PC-9 (cell line): ENCODE measurements around the gene KLK3.

ENCODE experiments used
- EZH2 ChIP-seq: fragments of 200-600 bp; sonication (generic); IDR thresholded peaks from 2 replicates; pipeline ENCODE4 v1.8.0; 2017; ENCODE audit warnings: antibody characterized with exemption, low read depth
- TF ChIP-seq, protein P1 (sequence below): fragments of 200-600 bp; sonication (generic); conservative IDR thresholded peaks from 2 replicates; pipeline ENCODE4 v1.6.1; 2017; ENCODE audit warnings: mixed run types, antibody characterized with exemption, mild to moderate bottlenecking, moderate library complexity

DNA sequence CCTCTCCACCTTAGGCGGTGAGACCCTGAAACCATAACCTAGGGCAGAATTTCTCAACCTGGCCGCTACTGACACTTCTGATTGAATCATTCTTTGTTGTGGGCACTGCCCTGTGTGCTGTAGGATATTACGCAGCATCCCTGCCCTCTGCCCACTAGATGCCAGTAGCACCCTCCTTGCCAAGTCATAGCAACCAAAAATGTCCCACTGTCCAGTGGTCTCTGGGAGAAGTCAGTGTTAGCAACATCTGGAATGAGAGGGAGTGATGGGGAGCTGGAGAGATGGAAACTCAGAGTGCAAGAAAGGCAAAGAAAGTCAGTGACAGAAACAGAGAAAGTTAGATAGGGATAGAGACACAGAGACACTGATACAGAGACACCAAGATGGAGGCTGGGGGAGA is 42.9 kb downstream of the KLK3 start:
- TF ChIP-seq, protein P1, sequence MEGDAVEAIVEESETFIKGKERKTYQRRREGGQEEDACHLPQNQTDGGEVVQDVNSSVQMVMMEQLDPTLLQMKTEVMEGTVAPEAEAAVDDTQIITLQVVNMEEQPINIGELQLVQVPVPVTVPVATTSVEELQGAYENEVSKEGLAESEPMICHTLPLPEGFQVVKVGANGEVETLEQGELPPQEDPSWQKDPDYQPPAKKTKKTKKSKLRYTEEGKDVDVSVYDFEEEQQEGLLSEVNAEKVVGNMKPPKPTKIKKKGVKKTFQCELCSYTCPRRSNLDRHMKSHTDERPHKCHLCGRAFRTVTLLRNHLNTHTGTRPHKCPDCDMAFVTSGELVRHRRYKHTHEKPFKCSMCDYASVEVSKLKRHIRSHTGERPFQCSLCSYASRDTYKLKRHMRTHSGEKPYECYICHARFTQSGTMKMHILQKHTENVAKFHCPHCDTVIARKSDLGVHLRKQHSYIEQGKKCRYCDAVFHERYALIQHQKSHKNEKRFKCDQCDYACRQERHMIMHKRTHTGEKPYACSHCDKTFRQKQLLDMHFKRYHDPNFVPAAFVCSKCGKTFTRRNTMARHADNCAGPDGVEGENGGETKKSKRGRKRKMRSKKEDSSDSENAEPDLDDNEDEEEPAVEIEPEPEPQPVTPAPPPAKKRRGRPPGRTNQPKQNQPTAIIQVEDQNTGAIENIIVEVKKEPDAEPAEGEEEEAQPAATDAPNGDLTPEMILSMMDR = peak; percentile 47; the same call in 1 of the 2 replicates
- no peak for TF ChIP-seq EZH2
